ENCODE data around the gene SLC35G2.

SLC35G2 gene

DNA sequence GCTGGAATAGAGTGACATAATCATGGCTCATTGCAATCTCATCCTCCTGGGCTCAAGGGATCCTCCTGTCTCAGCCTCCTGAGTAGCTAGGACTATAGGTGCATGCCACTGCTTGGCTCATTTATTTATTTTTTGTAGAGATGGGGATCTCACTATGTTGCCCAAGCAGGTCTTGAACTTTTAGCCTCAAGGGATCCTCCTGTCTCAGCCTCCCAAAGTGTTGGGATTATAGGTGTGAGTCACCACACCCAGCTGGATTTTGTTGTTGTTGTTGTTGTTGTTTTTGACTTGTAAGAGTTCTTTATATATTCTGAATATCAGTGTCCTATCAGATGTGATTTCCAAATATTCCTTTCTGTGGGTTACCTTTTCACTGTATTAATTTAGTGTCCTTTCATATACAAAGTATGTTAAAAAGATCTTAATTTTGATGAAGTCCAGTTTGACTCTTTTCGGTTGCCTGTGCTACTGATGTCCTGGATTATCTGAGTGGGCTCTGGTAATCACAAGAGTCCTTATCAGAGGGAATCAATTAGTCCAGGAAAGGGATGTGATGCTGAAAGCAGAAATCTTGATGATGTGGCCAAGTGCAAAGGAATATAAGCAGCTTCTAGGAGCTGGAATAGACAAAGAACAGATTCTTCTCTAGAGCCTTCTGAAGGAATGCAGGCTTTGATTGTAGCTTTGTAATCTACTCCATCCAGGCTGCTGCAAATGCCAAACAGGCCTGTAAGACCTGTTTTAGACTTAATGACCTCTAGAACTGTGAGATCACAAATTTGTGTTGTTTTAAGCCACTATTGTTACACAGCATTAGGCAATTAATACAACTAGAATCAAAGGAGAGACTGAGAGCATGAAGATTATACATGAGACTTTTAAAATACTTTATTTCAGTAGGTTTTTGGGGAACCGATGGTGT lies 73.3 kb downstream of the SLC35G2 start:
- DNase-seq = no peak

- DNase-seq = no peak
These were observed 75.0 kb downstream of the SLC35G2 start for GRCh38 chr3:136893848-136894443.

GRCh38 chr3:136897171-136897570 lies 78.2 kb downstream of the SLC35G2 start:
- DNase-seq = peak; percentile 12

DNA sequence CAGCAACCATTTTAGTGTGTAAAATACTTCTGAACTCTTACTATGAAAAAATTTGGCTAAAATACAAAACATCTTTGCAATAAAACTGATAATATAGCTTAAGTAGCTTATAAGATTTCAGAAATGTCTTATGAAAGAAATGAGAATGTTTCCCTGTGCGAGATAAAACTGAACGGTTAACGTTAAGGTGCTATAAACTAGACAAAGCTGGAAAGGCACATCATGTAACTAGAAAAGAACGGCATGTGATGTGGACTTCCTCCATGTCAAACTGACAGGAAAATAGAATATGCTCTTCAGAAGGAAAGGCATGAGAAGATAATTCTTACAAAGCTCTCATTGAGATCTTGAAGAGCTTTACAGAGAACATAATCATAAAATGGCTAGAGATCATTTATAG lies 79.6 kb downstream of the SLC35G2 start:
- no peak for DNase-seq

DNA sequence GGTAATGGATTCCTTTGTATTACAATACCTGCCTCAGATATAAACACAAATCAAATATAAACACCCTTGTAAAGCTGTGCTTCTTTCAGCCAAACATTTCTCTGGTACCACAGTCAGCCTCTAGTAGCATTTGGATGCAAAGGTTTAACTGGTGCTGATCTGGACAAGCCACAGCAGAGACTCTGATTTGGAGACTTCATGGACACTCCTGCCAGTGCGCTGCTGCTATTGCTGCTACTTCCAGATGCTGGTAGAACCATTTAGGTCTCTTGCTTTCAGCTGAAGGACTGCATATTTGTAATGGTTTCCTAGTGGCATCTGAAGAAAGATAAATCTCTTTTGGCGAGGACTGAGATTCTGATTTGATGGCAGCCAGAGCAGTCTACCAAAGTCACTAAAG lies 80.0 kb downstream of the SLC35G2 start:
- no peak for DNase-seq

- DNase-seq = peak; percentile 15
These were observed 80.8 kb downstream of the SLC35G2 start for GRCh38 chr3:136899622-136900158.

DNA sequence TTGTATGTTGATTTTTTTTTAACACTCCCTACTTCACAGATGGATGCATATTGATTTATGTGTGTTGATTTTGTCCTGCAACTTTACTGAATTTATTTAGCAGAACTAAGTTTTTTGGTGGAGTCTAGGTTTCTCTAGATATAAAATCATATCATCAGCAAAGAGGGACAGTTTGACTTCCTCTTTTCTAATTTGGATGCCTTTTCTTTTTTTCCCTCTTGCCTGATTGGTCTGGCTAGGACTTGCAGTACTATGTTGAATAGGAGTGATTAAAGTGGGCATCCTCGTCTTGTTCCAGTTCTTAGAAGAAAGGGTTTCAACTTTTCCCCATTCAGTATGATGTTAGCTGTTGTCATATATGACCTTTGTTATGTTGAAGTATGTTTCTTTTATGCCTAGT lies 81.8 kb downstream of the SLC35G2 start:
- DNase-seq = peak; percentile 57

DNA sequence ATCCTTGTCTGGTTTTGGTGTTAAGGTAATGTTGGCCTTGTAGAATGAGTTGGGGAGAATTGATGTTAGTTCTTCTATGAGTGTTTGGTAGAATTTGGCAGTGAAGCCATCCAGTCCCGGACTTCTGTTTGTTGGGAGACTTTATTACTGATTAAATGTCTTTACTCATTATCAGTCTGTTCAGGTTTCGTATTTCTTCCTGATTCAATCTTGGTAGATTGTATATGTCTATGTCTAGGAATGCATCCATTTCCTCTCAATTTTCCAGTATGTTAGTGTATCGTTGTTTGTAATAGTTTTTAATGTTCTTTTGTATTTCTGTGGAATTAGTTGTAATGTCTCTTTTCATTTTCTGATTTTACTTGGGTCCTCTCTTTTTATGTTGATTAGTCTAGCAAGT lies 82.5 kb downstream of the SLC35G2 start:
- no peak for DNase-seq

DNA sequence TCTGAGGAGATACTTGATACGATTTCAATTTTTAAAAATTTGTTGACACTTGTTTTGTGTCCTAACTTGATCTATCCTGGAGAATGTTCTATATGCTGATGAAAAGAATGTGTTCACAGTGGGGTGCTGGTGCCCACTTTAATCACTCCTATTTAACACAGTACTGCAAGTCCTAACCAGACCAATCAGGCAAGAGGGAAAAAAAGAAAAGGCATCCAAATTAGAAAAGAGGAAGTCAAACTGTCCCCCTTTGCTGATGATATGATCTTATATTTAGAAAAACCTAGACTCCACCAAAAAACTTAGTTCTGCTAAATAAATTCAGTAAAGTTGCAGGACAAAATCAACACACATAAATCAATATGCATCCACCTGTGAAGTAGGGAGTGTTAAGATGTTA lies 83.6 kb downstream of the SLC35G2 start:
- peak; percentile 32 for DNase-seq

DNA sequence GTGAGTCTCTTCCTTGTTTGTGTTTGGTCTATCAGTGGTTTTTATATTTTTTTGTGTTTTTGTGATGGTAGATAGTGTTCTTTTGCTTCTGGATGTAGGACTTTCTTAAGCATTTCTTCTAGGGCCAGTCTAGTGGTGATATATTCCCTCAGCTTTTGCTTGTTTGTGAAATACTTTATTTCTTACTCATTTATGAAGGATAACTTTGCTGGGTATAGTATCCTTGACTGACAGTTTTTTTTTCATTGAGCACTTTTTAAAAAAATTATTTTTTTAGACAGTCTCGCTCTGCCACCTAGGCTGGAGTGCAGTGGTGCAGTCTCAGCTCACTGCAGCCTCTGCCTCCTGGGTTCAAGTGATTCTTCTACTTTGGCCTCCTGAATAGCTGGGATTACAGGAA lies 85.0 kb downstream of the SLC35G2 start:
- DNase-seq = no peak

GRCh38 chr3:136904746-136905145 lies 85.8 kb downstream of the SLC35G2 start:
- no peak for DNase-seq

Measured in RPMI8226 (cell line).